Calu3 (cell line): ENCODE data around the gene RETREG3. TPM values are rescaled to one million over a fixed set of nuclear protein-coding genes. Genes with fewer than 3 reads are reported as not detected.

Source experiments
- total RNA-seq: library from RNA; stranded (reverse); gene quantifications from 2 replicates; pipeline ENCODE4 v1.2.3, GENCODE V29; 2022

RETREG3 gene
- total RNA-seq, 1 experiment from 2014 or later = 71.2 TPM

Other genes starting within 250 kb of the RETREG3 start
- 183 and 196 TPM in 2 replicates for gene STAT3, start 220.9 kb downstream of the RETREG3 start, total RNA-seq
- gene CAVIN1, start 186.1 kb downstream of the RETREG3 start, total RNA-seq = 4.0 and 6.7 TPM in 2 replicates
- 140 and 141 TPM in 2 replicates for gene ATP6V0A1, start 150.5 kb downstream of the RETREG3 start, total RNA-seq
- gene NAGLU, start 73.1 kb downstream of the RETREG3 start, total RNA-seq = 53.8 and 59.1 TPM in 2 replicates
- 0.88 and 1.0 TPM in 2 replicates for gene HSD17B1, start 56.5 kb downstream of the RETREG3 start, total RNA-seq
- gene COASY, start 47.2 kb downstream of the RETREG3 start, total RNA-seq = 159 and 163 TPM in 2 replicates
- gene MLX, start 42.3 kb downstream of the RETREG3 start, total RNA-seq = 65.0 and 69.8 TPM in 2 replicates
- gene PSMC3IP, start 31.6 kb downstream of the RETREG3 start, total RNA-seq = 31.8 and 32.4 TPM in 2 replicates
- 130 and 133 TPM in 2 replicates for gene TUBG1, start 309 bp upstream of the RETREG3 start, total RNA-seq
- gene TUBG2, start 49.9 kb upstream of the RETREG3 start, total RNA-seq = 23.6 and 26.1 TPM in 2 replicates
- gene PLEKHH3, start 67.6 kb upstream of the RETREG3 start, total RNA-seq = 35.2 and 45.0 TPM in 2 replicates
- 0.33 and 0.42 TPM in 2 replicates for gene CCR10, start 72.5 kb upstream of the RETREG3 start, total RNA-seq
- 1.2 and 1.3 TPM in 2 replicates for gene CNTNAP1, start 73.2 kb upstream of the RETREG3 start, total RNA-seq
- 43.3 and 45.5 TPM in 2 replicates for gene EZH1, start 135.7 kb upstream of the RETREG3 start, total RNA-seq
- gene RAMP2, start 151.9 kb upstream of the RETREG3 start, total RNA-seq = not detected in 2 replicates
- 93.9 and 101 TPM in 2 replicates for gene VPS25, start 164.1 kb upstream of the RETREG3 start, total RNA-seq
- gene WNK4, start 171.2 kb upstream of the RETREG3 start, total RNA-seq = 0.33 and 0.73 TPM in 2 replicates
- 98.8 and 99.9 TPM in 2 replicates for gene COA3, start 189.3 kb upstream of the RETREG3 start, total RNA-seq
- gene CNTD1, start 189.5 kb upstream of the RETREG3 start, total RNA-seq = 0.54 TPM in 1 of 2 replicates, not detected in the other
- 141 and 144 TPM in 2 replicates for gene BECN1, start 214.9 kb upstream of the RETREG3 start, total RNA-seq
- 238 and 265 TPM in 2 replicates for gene PSME3, start 224.0 kb upstream of the RETREG3 start, total RNA-seq
- gene AOC2, start 235.2 kb upstream of the RETREG3 start, total RNA-seq = 10.5 and 14.4 TPM in 2 replicates
- gene AOC3, start 241.8 kb upstream of the RETREG3 start, total RNA-seq = 3.5 and 7.4 TPM in 2 replicates